ENCODE data around the gene ARMC3. TPM values are rescaled to one million over a fixed set of nuclear protein-coding genes. Genes with fewer than 3 reads are reported as not detected.

ARMC3 gene
- total and polyA plus RNA-seq, 4 donors, result 0.05 TPM; not detected in 3

- no peak for TF ChIP-seq MAX (IDR thresholded peaks at IDR 0.05)
- no peak for TF ChIP-seq RXRA (IDR thresholded peaks at IDR 0.05)
- no peak for TF ChIP-seq REST (IDR thresholded peaks at IDR 0.05)
- TF ChIP-seq ATF3 (IDR thresholded peaks at IDR 0.05), result no peak
- no peak for TF ChIP-seq NR2F2 (IDR thresholded peaks at IDR 0.05)
- TF ChIP-seq RAD21 (IDR thresholded peaks at IDR 0.05), result no peak
- no peak for TF ChIP-seq ZBTB33 (IDR thresholded peaks at IDR 0.05)
- no peak for TF ChIP-seq GABPA (IDR thresholded peaks at IDR 0.05 in 1 of 2, conservative IDR thresholded peaks at IDR 0.05 in 1 of 2)
- 92% methylated on average over 2 of the region's 2 CpGs for WGBS
- Histone ChIP-seq H3K9me3 (ENCODE audit: control insufficient read depth in 4 of 4, low read length in 3 of 4) (no peaks in the 10 kb centered on the region), H3K9ac (ENCODE audit: low read depth in 1 of 2, low read length in 2 of 2) (no peak overlapping the region), H3K4me1 (ENCODE audit: control insufficient read depth in 4 of 4, insufficient read depth in 4 of 4, low read length in 3 of 4) (peaks cover 0 to 8% (median 4%) of the 10 kb centered on the region in 4 donors), H3K27me3 (ENCODE audit: control insufficient read depth in 4 of 4, insufficient read depth in 4 of 4, low read length in 3 of 4) (peaks cover 0 to 5% (median 0%) of the 10 kb centered on the region in 4 donors), H3K27ac (ENCODE audit: low read depth in 1 of 2, low read length in 2 of 2) (no peak overlapping the region), H3K4me3 (ENCODE audit: low read depth in 1 of 3, low read length in 3 of 3) (no peak overlapping the region), H3K36me3 (ENCODE audit: control insufficient read depth in 4 of 4, insufficient read depth in 3 of 4, low read depth in 1 of 4, low read length in 3 of 4) (no peaks in the 10 kb centered on the region)
- no peak for DNase-seq (ENCODE audit: low spot score)
Observed at GRCh38 chr10:23078114-23078513, 150.3 kb downstream of the ARMC3 start.

GRCh38 chr10:23079700-23080099, 151.8 kb downstream of the ARMC3 start:
- TF ChIP-seq GABPA (IDR thresholded peaks at IDR 0.05 in 1 of 2, conservative IDR thresholded peaks at IDR 0.05 in 1 of 2) (no peak), FOXA1 (IDR thresholded peaks at IDR 0.05) (no peak), ATF3 (IDR thresholded peaks at IDR 0.05) (no peak), TAF1 (conservative IDR thresholded peaks at IDR 0.05) (no peak), RXRA (IDR thresholded peaks at IDR 0.05) (no peak), NR2F2 (IDR thresholded peaks at IDR 0.05) (no peak), HNF4G (IDR thresholded peaks at IDR 0.05) (no peak), CTCF (IDR thresholded peaks at IDR 0.05; ENCODE audit: low read depth, low read length, missing input control) (no peak), FOXA2 (IDR thresholded peaks at IDR 0.05) (no peak), REST (IDR thresholded peaks at IDR 0.05) (no peak), SP1 (IDR thresholded peaks at IDR 0.05) (no peak), ZBTB33 (IDR thresholded peaks at IDR 0.05) (no peak)
- H3K4me1 ChIP-seq (ENCODE audit: control insufficient read depth in 4 of 4, insufficient read depth in 4 of 4, low read length in 3 of 4), result peaks cover 0 to 8% (median 4%) of the 10 kb centered on the region in 4 donors
- no peak overlapping the region for H3K9ac ChIP-seq (ENCODE audit: low read depth in 1 of 2, low read length in 2 of 2)
- H3K27ac ChIP-seq (ENCODE audit: low read depth in 1 of 2, low read length in 2 of 2), result no peak overlapping the region
- WGBS, result 40% methylated on average over 4 of the region's 4 CpGs
- H3K36me3 ChIP-seq (ENCODE audit: control insufficient read depth in 4 of 4, insufficient read depth in 3 of 4, low read depth in 1 of 4, low read length in 3 of 4), result no peaks in the 10 kb centered on the region
- H3K9me3 ChIP-seq (ENCODE audit: control insufficient read depth in 4 of 4, low read length in 3 of 4), result no peaks in the 10 kb centered on the region
- peaks cover 0 to 5% (median 0%) of the 10 kb centered on the region in 4 donors for H3K27me3 ChIP-seq (ENCODE audit: control insufficient read depth in 4 of 4, insufficient read depth in 4 of 4, low read length in 3 of 4)
- no peak for DNase-seq (ENCODE audit: low spot score)
- no peak overlapping the region for H3K4me3 ChIP-seq (ENCODE audit: low read depth in 1 of 3, low read length in 3 of 3)

All from liver (tissue), 9 donors.